ENCODE data around the gene PRR13.

DNA sequence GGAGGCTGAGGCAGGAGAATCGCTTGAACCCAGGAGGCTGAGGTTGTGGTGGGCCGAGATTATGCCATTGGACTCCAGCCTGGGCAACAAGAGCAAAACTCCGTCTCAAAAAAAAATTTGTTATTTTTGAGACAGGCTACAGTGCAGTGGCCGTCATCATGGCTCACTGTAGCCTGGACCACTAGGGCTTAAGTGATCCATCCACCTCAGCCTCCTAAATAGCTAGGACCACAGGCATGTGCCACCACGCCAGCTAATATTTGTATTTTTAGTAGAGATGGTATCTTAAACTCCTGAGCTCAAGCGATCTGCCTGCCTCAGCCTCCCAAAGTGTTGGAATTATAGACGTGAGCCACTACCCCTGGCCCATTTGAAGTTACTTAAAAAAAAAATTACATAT lies 9.4 kb downstream of the PRR13 start:
- TF ChIP-seq, protein P1, sequence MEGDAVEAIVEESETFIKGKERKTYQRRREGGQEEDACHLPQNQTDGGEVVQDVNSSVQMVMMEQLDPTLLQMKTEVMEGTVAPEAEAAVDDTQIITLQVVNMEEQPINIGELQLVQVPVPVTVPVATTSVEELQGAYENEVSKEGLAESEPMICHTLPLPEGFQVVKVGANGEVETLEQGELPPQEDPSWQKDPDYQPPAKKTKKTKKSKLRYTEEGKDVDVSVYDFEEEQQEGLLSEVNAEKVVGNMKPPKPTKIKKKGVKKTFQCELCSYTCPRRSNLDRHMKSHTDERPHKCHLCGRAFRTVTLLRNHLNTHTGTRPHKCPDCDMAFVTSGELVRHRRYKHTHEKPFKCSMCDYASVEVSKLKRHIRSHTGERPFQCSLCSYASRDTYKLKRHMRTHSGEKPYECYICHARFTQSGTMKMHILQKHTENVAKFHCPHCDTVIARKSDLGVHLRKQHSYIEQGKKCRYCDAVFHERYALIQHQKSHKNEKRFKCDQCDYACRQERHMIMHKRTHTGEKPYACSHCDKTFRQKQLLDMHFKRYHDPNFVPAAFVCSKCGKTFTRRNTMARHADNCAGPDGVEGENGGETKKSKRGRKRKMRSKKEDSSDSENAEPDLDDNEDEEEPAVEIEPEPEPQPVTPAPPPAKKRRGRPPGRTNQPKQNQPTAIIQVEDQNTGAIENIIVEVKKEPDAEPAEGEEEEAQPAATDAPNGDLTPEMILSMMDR (IDR thresholded peaks at IDR 0.05): no peak
- TF ChIP-seq POLR2A (IDR thresholded peaks at IDR 0.05): no peak

Data from esophagus squamous epithelium (tissue), 4 donors.